Measurements from ENCODE around the gene TNFAIP8L1. TPM values are rescaled to one million over a fixed set of nuclear protein-coding genes. Genes with fewer than 3 reads are reported as not detected.

TNFAIP8L1 gene
- total RNA-seq, 1 donor from 2014 or later = 8.5 TPM

DNA sequence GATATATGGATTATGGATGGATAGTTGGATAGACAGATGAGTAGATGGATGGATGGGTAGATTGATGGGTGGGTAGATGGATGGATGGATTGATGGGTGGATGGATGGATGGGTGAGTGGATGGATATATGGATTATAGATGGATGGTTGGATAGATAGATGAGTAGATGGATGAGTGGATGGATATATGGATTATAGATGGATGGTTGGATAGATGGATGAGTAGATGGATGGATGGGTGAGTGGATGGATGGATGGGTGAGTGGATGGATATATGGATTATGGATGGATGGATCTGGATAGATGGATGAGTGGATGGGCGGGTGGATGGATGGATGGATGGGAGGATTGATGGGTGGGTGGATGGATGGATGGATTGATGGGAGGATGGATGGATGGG is 36.4 kb upstream of the TNFAIP8L1 start:
- TF ChIP-seq, protein P1, sequence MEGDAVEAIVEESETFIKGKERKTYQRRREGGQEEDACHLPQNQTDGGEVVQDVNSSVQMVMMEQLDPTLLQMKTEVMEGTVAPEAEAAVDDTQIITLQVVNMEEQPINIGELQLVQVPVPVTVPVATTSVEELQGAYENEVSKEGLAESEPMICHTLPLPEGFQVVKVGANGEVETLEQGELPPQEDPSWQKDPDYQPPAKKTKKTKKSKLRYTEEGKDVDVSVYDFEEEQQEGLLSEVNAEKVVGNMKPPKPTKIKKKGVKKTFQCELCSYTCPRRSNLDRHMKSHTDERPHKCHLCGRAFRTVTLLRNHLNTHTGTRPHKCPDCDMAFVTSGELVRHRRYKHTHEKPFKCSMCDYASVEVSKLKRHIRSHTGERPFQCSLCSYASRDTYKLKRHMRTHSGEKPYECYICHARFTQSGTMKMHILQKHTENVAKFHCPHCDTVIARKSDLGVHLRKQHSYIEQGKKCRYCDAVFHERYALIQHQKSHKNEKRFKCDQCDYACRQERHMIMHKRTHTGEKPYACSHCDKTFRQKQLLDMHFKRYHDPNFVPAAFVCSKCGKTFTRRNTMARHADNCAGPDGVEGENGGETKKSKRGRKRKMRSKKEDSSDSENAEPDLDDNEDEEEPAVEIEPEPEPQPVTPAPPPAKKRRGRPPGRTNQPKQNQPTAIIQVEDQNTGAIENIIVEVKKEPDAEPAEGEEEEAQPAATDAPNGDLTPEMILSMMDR (IDR thresholded peaks at IDR 0.05; ENCODE audit: unreplicated experiment) = no peak
- Mint-ChIP-seq H3K4me1 (ENCODE audit: low read depth) (peaks cover 4% of the 10 kb centered on the region), H3K27me3 (peaks cover 21% of the 10 kb centered on the region), H3K27ac (no peak overlapping the region), H3K36me3 (ENCODE audit: insufficient read depth) (no peaks in the 10 kb centered on the region), H3K4me3 (ENCODE audit: low read depth) (no peak overlapping the region), H3K9me3 (ENCODE audit: low read depth) (no peaks in the 10 kb centered on the region)
- DNase-seq (ENCODE audit: low spot score, unreplicated experiment) = no peak

DNA sequence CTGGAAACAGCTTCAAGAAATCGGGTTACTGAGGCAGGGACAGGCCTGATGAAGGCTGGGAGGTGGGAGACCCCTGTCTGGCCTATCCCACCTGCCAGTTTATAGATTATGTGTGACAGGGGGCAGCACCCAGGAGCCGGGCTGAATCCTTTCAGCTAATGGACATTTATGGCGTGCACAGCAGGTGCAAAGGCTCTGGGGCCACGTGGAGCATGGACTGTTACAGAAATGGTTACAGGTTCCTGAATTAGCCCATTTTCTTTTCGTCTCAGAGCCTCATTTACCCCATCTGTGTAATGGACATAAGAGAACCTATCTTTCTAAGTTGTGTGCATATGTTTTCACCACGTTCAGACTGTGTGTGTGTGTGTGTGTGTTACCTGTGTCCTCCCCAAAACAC is 34.4 kb upstream of the TNFAIP8L1 start:
- no peaks in the 10 kb centered on the region for H3K9me3 Mint-ChIP-seq (ENCODE audit: low read depth)
- TF ChIP-seq, protein P1 (IDR thresholded peaks at IDR 0.05; ENCODE audit: unreplicated experiment) = no peak
- H3K4me1 Mint-ChIP-seq (ENCODE audit: low read depth) = no peaks in the 10 kb centered on the region
- H3K4me3 Mint-ChIP-seq (ENCODE audit: low read depth) = no peak overlapping the region
- no peak for DNase-seq (ENCODE audit: low spot score, unreplicated experiment)
- H3K27me3 Mint-ChIP-seq = peaks cover 14% of the 10 kb centered on the region
- no peak overlapping the region for H3K27ac Mint-ChIP-seq
- no peaks in the 10 kb centered on the region for H3K36me3 Mint-ChIP-seq (ENCODE audit: insufficient read depth)

DNA sequence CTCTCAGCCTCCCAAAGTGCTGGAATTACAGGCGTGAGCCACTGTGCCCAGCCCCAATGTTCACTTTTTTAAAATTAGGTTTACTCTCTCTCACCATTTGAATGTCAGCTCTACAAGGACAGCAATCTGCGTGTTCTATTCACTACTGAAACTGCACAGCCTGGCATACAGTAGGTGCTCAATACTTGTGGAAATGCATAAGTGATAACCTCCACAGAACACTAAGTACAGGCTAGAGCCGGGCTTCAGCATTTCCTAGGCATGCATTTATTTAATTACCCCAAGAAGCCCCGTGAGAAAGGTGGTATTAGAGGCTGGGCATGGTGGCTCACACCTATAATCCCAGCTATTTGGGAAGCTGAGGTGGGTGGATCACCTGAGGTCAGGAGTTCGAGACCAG is 33.1 kb upstream of the TNFAIP8L1 start:
- Mint-ChIP-seq H3K4me1 (ENCODE audit: low read depth) (no peaks in the 10 kb centered on the region), H3K9me3 (ENCODE audit: low read depth) (no peaks in the 10 kb centered on the region), H3K27ac (no peak overlapping the region), H3K4me3 (ENCODE audit: low read depth) (no peak overlapping the region), H3K36me3 (ENCODE audit: insufficient read depth) (no peaks in the 10 kb centered on the region), H3K27me3 (peaks cover 17% of the 10 kb centered on the region)
- TF ChIP-seq, protein P1 (IDR thresholded peaks at IDR 0.05; ENCODE audit: unreplicated experiment) = no peak
- no peak for DNase-seq (ENCODE audit: low spot score, unreplicated experiment)

DNA sequence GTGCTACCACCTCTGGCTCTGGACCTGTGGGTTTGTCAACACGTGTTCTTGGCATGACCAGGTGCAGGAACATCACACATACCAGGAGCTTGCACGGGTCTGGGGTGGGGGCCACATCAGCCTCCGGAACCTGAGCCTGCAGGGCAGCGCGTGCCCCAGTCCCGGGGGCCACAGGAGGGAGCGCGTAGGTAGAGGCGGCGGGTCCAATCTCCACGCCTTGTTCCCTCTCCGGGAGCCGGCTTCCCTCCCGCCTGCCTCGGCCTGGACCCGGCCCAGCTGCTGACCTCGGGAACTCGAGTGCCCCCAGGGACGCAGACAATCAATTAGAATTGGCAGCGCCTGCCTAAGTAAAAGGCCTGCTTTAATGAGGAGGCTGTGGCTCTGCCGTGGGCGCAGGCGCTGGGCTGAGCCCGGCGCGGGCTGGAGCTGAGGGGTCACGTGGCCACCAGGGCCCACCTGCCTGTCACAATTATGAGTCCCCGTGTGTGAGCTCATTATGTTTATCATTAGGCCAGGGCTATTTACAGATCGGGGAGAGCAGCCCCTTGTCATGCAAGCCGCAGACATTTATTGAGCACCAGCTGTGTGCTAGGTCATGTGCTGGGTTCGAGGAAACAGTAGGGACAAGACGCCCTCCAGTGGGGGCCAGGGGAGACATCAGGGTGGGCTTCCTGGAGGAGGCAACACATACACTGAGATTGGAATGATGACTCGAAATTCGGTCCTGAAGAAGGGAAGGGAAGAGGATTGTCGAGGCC is 32.2 kb upstream of the TNFAIP8L1 start:
- Mint-ChIP-seq H3K9me3 (ENCODE audit: low read depth) (no peaks in the 10 kb centered on the region), H3K27me3 (peaks cover 17% of the 10 kb centered on the region), H3K27ac (no peak overlapping the region), H3K4me1 (ENCODE audit: low read depth) (no peaks in the 10 kb centered on the region), H3K36me3 (ENCODE audit: insufficient read depth) (no peaks in the 10 kb centered on the region), H3K4me3 (ENCODE audit: low read depth) (peak overlapping the region; percentile 47)
- peak; percentile 38 for DNase-seq (ENCODE audit: low spot score, unreplicated experiment)
- TF ChIP-seq, protein P1 (IDR thresholded peaks at IDR 0.05; ENCODE audit: unreplicated experiment) = no peak

DNA sequence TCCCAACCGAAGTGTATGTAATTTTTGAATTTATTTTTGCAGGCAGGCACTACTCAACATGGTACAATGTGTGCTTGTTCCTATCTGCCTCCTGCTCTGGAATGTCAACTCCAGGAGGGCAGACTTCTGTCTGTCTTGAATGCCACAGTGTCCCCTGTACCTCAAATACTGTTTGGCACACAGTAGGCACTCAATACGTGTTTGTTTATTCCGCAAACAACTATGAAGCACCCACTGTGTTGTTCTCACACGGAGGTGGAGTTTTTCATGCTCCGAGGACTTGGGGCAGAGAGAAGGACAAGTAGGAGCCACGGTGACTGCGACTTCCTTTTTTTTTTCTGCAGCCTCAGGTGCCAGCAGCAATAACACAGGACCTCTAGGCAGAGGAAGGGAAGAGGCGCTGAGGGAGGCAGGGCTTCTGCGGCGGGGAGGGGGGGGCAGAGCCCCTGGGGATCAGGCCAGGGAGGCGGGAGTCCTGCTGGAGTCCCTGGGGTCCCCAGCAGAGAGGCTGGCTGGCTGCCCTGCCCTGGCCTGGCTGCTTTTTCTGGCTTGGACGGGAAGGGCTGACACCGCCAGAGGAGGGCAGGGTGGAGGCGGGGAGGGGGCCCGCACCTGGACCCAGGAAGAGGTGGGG is 29.3 kb upstream of the TNFAIP8L1 start:
- Mint-ChIP-seq H3K27me3 (peaks cover 20% of the 10 kb centered on the region), H3K27ac (no peak overlapping the region), H3K4me1 (ENCODE audit: low read depth) (no peaks in the 10 kb centered on the region), H3K36me3 (ENCODE audit: insufficient read depth) (no peaks in the 10 kb centered on the region), H3K9me3 (ENCODE audit: low read depth) (no peaks in the 10 kb centered on the region), H3K4me3 (ENCODE audit: low read depth) (no peak overlapping the region)
- TF ChIP-seq, protein P1 (IDR thresholded peaks at IDR 0.05; ENCODE audit: unreplicated experiment) = no peak
- no peak for DNase-seq (ENCODE audit: low spot score, unreplicated experiment)
